Right lobe of liver (tissue), 6 donors: Measurements from ENCODE around the gene MAGIX. TPM values are rescaled to one million over a fixed set of nuclear protein-coding genes. Genes with fewer than 3 reads are reported as not detected.

Experiments
- ATAC-seq, 4 donors: fragments of 200-7000 bp; cut with Tn5 transposase; one replicate each; pipeline ENCODE4 v1.9.1; 2020; ENCODE audit warnings: mild to moderate bottlenecking in 4 of 4, moderate library complexity in 4 of 4
- DNase-seq, 3 donors: peaks; one replicate each; pipeline ENCODE4 v3.0.0-alpha.2; 2020
- H3K27ac ChIP-seq, 3 donors: fragments of 200-600 bp; one replicate each; pipeline ENCODE4 v1.8.0; 2022
- H3K27me3 ChIP-seq, 2 donors: fragments of 200-600 bp; one replicate each; pipeline ENCODE4 v1.8.0; 2022
- H3K36me3 ChIP-seq, 4 donors: fragments of 200-600 bp; sonication (generic) in 1 of 4; one replicate each; pipeline versions ENCODE4 v1.5.1 to v1.8.0; 2017 to 2022; ENCODE audit warnings: control low read depth in 1 of 4
- H3K4me1 ChIP-seq, 4 donors: fragments of 200-600 bp; sonication (generic) in 1 of 4; one replicate each; pipeline versions ENCODE4 v1.5.1 to v1.8.0; 2017 to 2022; ENCODE audit warnings: control low read depth in 1 of 4
- H3K4me3 ChIP-seq, 3 donors: fragments of 200-600 bp; one replicate each; pipeline ENCODE4 v1.8.0; 2022
- H3K9me3 ChIP-seq, 4 donors: fragments of 200-600 bp; sonication (generic) in 1 of 4; one replicate each; pipeline versions ENCODE4 v1.5.1 to v1.8.0; 2017 to 2022; ENCODE audit warnings: control low read depth in 1 of 4
- CTCF ChIP-seq, 4 donors: fragments of 200-600 bp in 3 of 4; fragments of 450-650 bp in 1 of 4; IDR thresholded peaks; one replicate each; pipeline versions ENCODE4 v1.5.1 to v1.8.0; 2016 to 2022; ENCODE audit warnings: antibody characterized with exemption in 4 of 4, mild to moderate bottlenecking in 2 of 4
- POLR2A ChIP-seq: fragments of 450-650 bp; IDR thresholded peaks from one replicate; pipeline ENCODE4 v1.6.1; 2017; ENCODE audit warnings: antibody characterized with exemption, mild to moderate bottlenecking
- WGBS: methylation state at CpG from one replicate; pipeline ENCODE4 v1.1.6; 2018; ENCODE audit warnings: low coverage, low lambda C conversion rate; ENCODE audit not compliant: insufficient coverage; ENCODE audit errors: missing lambda C conversion rate; 5-methylcytosine and 5-hydroxymethylcytosine counted together
- intact Hi-C, 2 donors: fragments of 100-400 bp; cut with DNase I; formaldehyde crosslinking; loops; one replicate each; pipeline versions ENCODE4 v1.11.2 to v1.14.1; 2022
- total RNA-seq, 6 experiments: library from RNA; depleted of rRNA in 2 of 6; stranded (reverse); fragments of >200 nt in 2 of 6; fragmentation: NEBNext Ultra II Directional in 3 of 6; extraction: Animal tissue kit (Norgen Biotek cat#: 25700) in 3 of 6; gene quantifications; one replicate each; pipeline versions ENCODE4 v1.1.0 to v1.2.4, GENCODE V29; 2016 to 2023
- donor health status: DM: no; HTN: yes; CAD: no.
- donor health status: DM: no; HTN: no; CAD: no.
- donor health status: DM: no; HTN: no; CAD: no.
- donor health status: DM: no; HTN: yes; CAD: no.
- donor health status: DM: no; HTN: yes; CAD: no.

Gene MAGIX
- total RNA-seq, 6 experiments from 2014 or later: 8.8 to 24.0 (median 18.4) TPM

- ATAC-seq (peak; percentile 94 to 97 (median 96)), DNase-seq (peak; percentile 91 to 92 (median 91))
- peaks cover 0 to 11% (median 4%) of the 10 kb centered on the region in 4 donors for H3K4me1 ChIP-seq
- H3K36me3 ChIP-seq: no peaks in the 10 kb centered on the region
- no peaks in the 10 kb centered on the region for H3K9me3 ChIP-seq
- peak overlapping the region; percentile 68 to 86 (median 72) for H3K27ac ChIP-seq
- intact Hi-C loops: no loop called here
- H3K27me3 ChIP-seq: no peaks in the 10 kb centered on the region
- WGBS: 44% methylated on average over 24 of the region's 65 CpGs
- TF ChIP-seq POLR2A (peak; percentile 26), CTCF (IDR thresholded peaks at IDR 0.05) (peak; percentile 61 to 83 (median 70))
- H3K4me3 ChIP-seq: peak overlapping the region; percentile 44 to 61 (median 56)
Measured at GRCh38 chrX:49155900-49156837, 6.4 kb upstream of the MAGIX start.

GRCh38 chrX:49157194-49157593 lies 5.4 kb upstream of the MAGIX start:
- peak in 1 of 3 donors; percentile 55 for DNase-seq
- Histone ChIP-seq H3K27me3 (no peaks in the 10 kb centered on the region), H3K36me3 (no peaks in the 10 kb centered on the region), H3K27ac (no peak overlapping the region), H3K4me3 (no peak overlapping the region), H3K4me1 (peaks cover 0 to 11% (median 4%) of the 10 kb centered on the region in 4 donors), H3K9me3 (no peaks in the 10 kb centered on the region)
- WGBS: no CpG with 5 or more reads among the region's 25 CpGs
- no peak for ATAC-seq
- TF ChIP-seq CTCF (IDR thresholded peaks at IDR 0.05) (no peak), POLR2A (no peak)
- intact Hi-C loops: no loop called here

GRCh38 chrX:49160908-49161307 lies 1.6 kb upstream of the MAGIX start:
- Histone ChIP-seq H3K27me3 (no peaks in the 10 kb centered on the region), H3K27ac (no peak overlapping the region), H3K36me3 (no peaks in the 10 kb centered on the region), H3K4me1 (peaks cover 0 to 11% (median 4%) of the 10 kb centered on the region in 4 donors), H3K4me3 (no peak overlapping the region), H3K9me3 (no peaks in the 10 kb centered on the region)
- WGBS: 66% methylated on average over 2 of the region's 2 CpGs
- no peak for TF ChIP-seq POLR2A
- TF ChIP-seq CTCF (IDR thresholded peaks at IDR 0.05): no peak
- ATAC-seq: no peak
- no peak for DNase-seq
- intact Hi-C loops: no loop called here

- Histone ChIP-seq H3K36me3 (no peaks in the 10 kb centered on the region), H3K9me3 (no peaks in the 10 kb centered on the region), H3K27ac (no peak overlapping the region), H3K27me3 (no peaks in the 10 kb centered on the region), H3K4me1 (peaks cover 0 to 11% (median 4%) of the 10 kb centered on the region in 4 donors), H3K4me3 (no peak overlapping the region)
- intact Hi-C loops: no loop called here
- TF ChIP-seq POLR2A (no peak), CTCF (IDR thresholded peaks at IDR 0.05) (no peak)
- no peak for DNase-seq
- 52% methylated on average over 5 of the region's 5 CpGs for WGBS
- no peak for ATAC-seq
Measured at GRCh38 chrX:49161632-49162031, 926 bp upstream of the MAGIX start.
